Endothelial cell of umbilical vein (primary cell): Measurements from ENCODE around the gene MC1R. TPM values are rescaled to one million over a fixed set of nuclear protein-coding genes. Genes with fewer than 3 reads are reported as not detected.

Experiments
- BruUV-seq: library from RNA; stranded (reverse); fragments of 400-500 nt; replicated peaks from 2 replicates; lab custom pipeline; 2021; lab: Mats Ljungman, UMichigan
- CTCF ChIA-PET: fragments of 300-600, 350-600 bp; sonication (Branson Sonifier 250); formaldehyde crosslinking; loops from one replicate; lab custom pipeline; 2021; ENCODE audit warnings: antibody characterized with exemption, inconsistent platforms; lab: Charles Lee
- POLR2A ChIA-PET: fragments of 300-600, 350-600 bp; sonication (Branson Sonifier 250); formaldehyde crosslinking; loops from one replicate; lab custom pipeline; 2021; ENCODE audit warnings: antibody characterized with exemption, inconsistent platforms; lab: Charles Lee
- DNase-seq: peaks from one replicate; pipeline ENCODE4 v3.0.0-alpha.2; 2011; ENCODE audit warnings: low read depth, low spot score
- FAIRE-seq: peaks from 2 replicates; lab custom pipeline; 2011; peaks lifted over from hg19 to GRCh38; lab: Jason Lieb, UNC
- H2AFZ ChIP-seq: 2 replicates; pipeline ENCODE4 v1.6.0; 2012; ENCODE audit warnings: low read depth, low read length, control low read depth, inconsistent platforms
- H3K27ac ChIP-seq: 2 replicates; pipeline ENCODE4 v1.5.1; 2011; ENCODE audit warnings: low read depth, mild to moderate bottlenecking, control low read depth, low read length, moderate library complexity; ENCODE audit not compliant: insufficient read depth
- H3K27me3 ChIP-seq, 2 experiments: 2 replicates each; pipeline versions ENCODE4 v1.6.0 to v1.6.1; 2011; ENCODE audit warnings: low read length in 2 of 2, mixed read lengths in 1 of 2; ENCODE audit not compliant: control insufficient read depth in 2 of 2, insufficient read depth in 2 of 2
- H3K36me3 ChIP-seq, 2 experiments: 2 replicates in 1 of 2; 3 replicates in 1 of 2; pipeline ENCODE4 v1.5.1; 2011; ENCODE audit warnings: low read length in 2 of 2, mild to moderate bottlenecking in 1 of 2, moderate library complexity in 1 of 2; ENCODE audit not compliant: control insufficient read depth in 2 of 2, insufficient read depth in 2 of 2; ENCODE audit errors: extremely low read depth in 1 of 2
- H3K4me1 ChIP-seq: 3 replicates; pipeline ENCODE4 v1.5.1; 2011; ENCODE audit warnings: mild to moderate bottlenecking, low read length; ENCODE audit not compliant: control insufficient read depth, insufficient read depth; ENCODE audit errors: extremely low read depth
- H3K4me2 ChIP-seq: 2 replicates; pipeline ENCODE4 v1.6.1; 2011; ENCODE audit warnings: low read length, control low read depth, mixed read lengths; ENCODE audit not compliant: insufficient read depth
- H3K4me3 ChIP-seq, 3 experiments: fragments of 200-600 bp in 1 of 3; sonication (generic), shearing (Covaris generic) in 1 of 3; replicated peaks in 1 of 3; 2 replicates each; pipeline ENCODE4 v1.5.1; 2011 to 2016; ENCODE audit warnings: control low read depth in 3 of 3, low read length in 3 of 3, mild to moderate bottlenecking in 2 of 3, inconsistent platforms in 1 of 3, low read depth in 1 of 3, moderate library complexity in 1 of 3; ENCODE audit not compliant: insufficient read depth in 1 of 3
- H3K79me2 ChIP-seq: 2 replicates; pipeline ENCODE4 v1.6.0; 2012; ENCODE audit warnings: low read length, inconsistent platforms; ENCODE audit not compliant: control insufficient read depth, insufficient read depth
- H3K9ac ChIP-seq: replicated peaks from 2 replicates; pipeline ENCODE3; 2011; ENCODE audit warnings: low read length, control low read depth; ENCODE audit not compliant: insufficient read depth; ENCODE audit errors: extremely low read depth
- H3K9me1 ChIP-seq: replicated peaks from 3 replicates; pipeline ENCODE4 v1.6.0; 2011; ENCODE audit warnings: mild to moderate bottlenecking, low read length; ENCODE audit not compliant: control insufficient read depth, insufficient read depth; ENCODE audit errors: extremely low read depth
- H3K9me3 ChIP-seq: replicated peaks from 2 replicates; pipeline ENCODE4 v1.5.1; 2012; ENCODE audit warnings: low read length, inconsistent platforms; ENCODE audit not compliant: control insufficient read depth, insufficient read depth
- H4K20me1 ChIP-seq: replicated peaks from 2 replicates; pipeline ENCODE3; 2011; ENCODE audit warnings: mild to moderate bottlenecking, low read length; ENCODE audit not compliant: control insufficient read depth, insufficient read depth; ENCODE audit errors: extremely low read depth
- CTCF ChIP-seq, 2 donors: IDR thresholded peaks; 1 replicate in 1 of 2; 2 replicates in 1 of 2; pipeline ENCODE4 v1.5.1; 2011; ENCODE audit warnings: low read length in 2 of 2, mild to moderate bottlenecking in 2 of 2, moderate library complexity in 2 of 2, control low read depth in 1 of 2, inconsistent platforms in 1 of 2, low read depth in 1 of 2; ENCODE audit not compliant: insufficient read depth in 1 of 2; ENCODE audit errors: extremely low read depth in 1 of 2
- EZH2 ChIP-seq: IDR thresholded peaks from 2 replicates; pipeline ENCODE4 v1.6.1; 2012; ENCODE audit warnings: borderline replicate concordance, low read depth, mild to moderate bottlenecking, moderate library complexity, low read length, inconsistent platforms; ENCODE audit not compliant: severe bottlenecking
- FOS ChIP-seq: IDR thresholded peaks from 2 replicates; pipeline ENCODE4 v1.6.1; 2011; ENCODE audit warnings: mild to moderate bottlenecking, low read length, moderate library complexity, borderline replicate concordance; ENCODE audit not compliant: insufficient read depth
- GATA2 ChIP-seq: IDR thresholded peaks from 2 replicates; pipeline ENCODE4 v1.7.0; 2011; ENCODE audit warnings: low read depth, mild to moderate bottlenecking, moderate library complexity, mixed read lengths, low read length; ENCODE audit not compliant: insufficient read length, insufficient read depth
- JUN ChIP-seq: IDR thresholded peaks from 2 replicates; pipeline ENCODE4 v1.6.1; 2011; ENCODE audit warnings: borderline replicate concordance, low read depth; ENCODE audit not compliant: insufficient read length, insufficient read depth
- MAX ChIP-seq: IDR thresholded peaks from 2 replicates; pipeline ENCODE4 v1.6.1; 2011; ENCODE audit not compliant: insufficient read depth, insufficient read length
- MYC ChIP-seq: IDR thresholded peaks from one replicate; pipeline ENCODE4 v1.6.1; 2011; ENCODE audit warnings: mild to moderate bottlenecking, low read depth, low read length
- POLR2A ChIP-seq: IDR thresholded peaks from 2 replicates; pipeline ENCODE4 v1.6.1; 2012; ENCODE audit warnings: low read depth, mild to moderate bottlenecking, control low read depth, low read length
- POLR2AphosphoS5 ChIP-seq: IDR thresholded peaks from 2 replicates; pipeline ENCODE4 v1.6.1; 2012; ENCODE audit warnings: low read depth, mild to moderate bottlenecking, control low read depth, low read length, moderate library complexity; ENCODE audit not compliant: insufficient read depth
- dilution Hi-C: fragments of 300-500 bp; cut with MboI; formaldehyde crosslinking; loops from one replicate; pipeline ENCODE4 v1.15.0; 2019; ENCODE audit warnings: low sequenced_read_pairs; ENCODE audit not compliant: extremely low pct_ligation_motif_present
- intact Hi-C: fragments of 100-400 bp; cut with micrococcal nuclease; formaldehyde crosslinking; loops from one replicate; pipeline ENCODE4 v1.10.0; 2022
- polyA plus RNA-seq, 4 experiments: library from polyadenylated mRNA; depleted of rRNA in 3 of 4; stranded (reverse) in 3 of 4; unstranded in 1 of 4; fragments of >200 nt; gene quantifications; 2 replicates each; pipeline versions ENCODE4 v1.2.1 to v1.2.3, GENCODE V29; 2011 to 2012; ENCODE audit warnings: missing spikeins in 1 of 4
- total RNA-seq: library from RNA; stranded (reverse); gene quantifications from 2 replicates; pipeline ENCODE4 v1.2.3, GENCODE V29; 2021

MC1R gene
- total and polyA plus RNA-seq, 2 donors (not counting 3 experiments of a cell fraction or from before 2014, with no cell fraction given), result 4.0 to 4.9 TPM

- Histone ChIP-seq H3K27ac (no peak overlapping the region), H3K4me2 (no peak overlapping the region), H3K27me3 (no peaks in the 10 kb centered on the region), H3K4me3 (no peak overlapping the region), H3K9me1 (no peaks in the 10 kb centered on the region), H3K9me3 (no peaks in the 10 kb centered on the region), H3K4me1 (peaks cover 2% of the 10 kb centered on the region), H3K36me3 (peaks cover 0 to 25% of the 10 kb centered on the region in 2 experiments), H4K20me1 (no peaks in the 10 kb centered on the region), H2AFZ (no peak overlapping the region), H3K9ac (no peak overlapping the region), H3K79me2 (peaks cover 13% of the 10 kb centered on the region)
- no peak for DNase-seq
- BruUV-seq, result no TSS peak
- no peak for FAIRE-seq
- ChIA-PET POLR2A (no interaction called here), CTCF (interaction anchor here (0.8 kb wide), 1 partner anchor 31 kb away, joined by 3 read pairs; the partner anchor contains the start of gene TUBB3)
- no peak for TF ChIP-seq GATA2
- TF ChIP-seq EZH2, result no peak
- no peak for TF ChIP-seq POLR2A
- no peak for TF ChIP-seq FOS
- TF ChIP-seq MAX, result no peak
- TF ChIP-seq POLR2AphosphoS5, result no peak
- TF ChIP-seq CTCF (IDR thresholded peaks at IDR 0.05; ENCODE audit: extremely low read depth in 1 of 2, insufficient read depth in 1 of 2, low read depth in 1 of 2, low read length in 2 of 2), result no peak
- no peak for TF ChIP-seq MYC
- no peak for TF ChIP-seq JUN
- intact Hi-C loops, result no loop called here
- dilution Hi-C loops, result no loop called here
Measured at GRCh38 chr16:89954462-89954861, 35.8 kb downstream of the MC1R start.
